ENCODE data around the gene CCDC92B.
"Not testable (repeated sequence)": the region's sequence is repeated elsewhere in the genome, so short reads cannot be mapped to it uniquely, and the experiment has no call there.

CCDC92B gene

GRCh38 chr17:2689411-2690164 lies 59.9 kb downstream of the CCDC92B start:
- DNase-seq (ENCODE audit: low read depth in 2 of 2): no peak

- no peak for DNase-seq (ENCODE audit: low read depth in 2 of 2)
These were observed 60.8 kb downstream of the CCDC92B start for GRCh38 chr17:2688351-2689342.

GRCh38 chr17:2687074-2687418 lies 62.4 kb downstream of the CCDC92B start:
- DNase-seq (ENCODE audit: low read depth in 2 of 2): no peak

GRCh38 chr17:2685696-2686095 lies 63.8 kb downstream of the CCDC92B start:
- no peak for DNase-seq (ENCODE audit: low read depth in 2 of 2)

GRCh38 chr17:2684549-2684948 lies 64.9 kb downstream of the CCDC92B start:
- DNase-seq (ENCODE audit: low read depth in 2 of 2): no peak

GRCh38 chr17:2683912-2684311 lies 65.5 kb downstream of the CCDC92B start:
- DNase-seq (ENCODE audit: low read depth in 2 of 2): no peak

- DNase-seq (ENCODE audit: low read depth in 2 of 2): no peak
These were observed 67.1 kb downstream of the CCDC92B start for GRCh38 chr17:2682176-2682938.

- no peak for DNase-seq (ENCODE audit: low read depth in 2 of 2)
These were observed 67.8 kb downstream of the CCDC92B start for GRCh38 chr17:2681650-2682049.

- no peak for DNase-seq (ENCODE audit: low read depth in 2 of 2)
These were observed 68.5 kb downstream of the CCDC92B start for GRCh38 chr17:2680961-2681360.

- not testable (repeated sequence) for DNase-seq (ENCODE audit: low read depth in 2 of 2)
These were observed 70.2 kb downstream of the CCDC92B start for GRCh38 chr17:2679247-2679646.

All from stimulated activated CD8-positive, alpha-beta memory T cell treated with anti-CD3 and anti-CD28 coated beads, Interleukin-15, amount 100 ng/mL, for 48 hours (primary cell).